Measurements from ENCODE around the gene KCNQ2.
A peak's percentile ranks its signal among the peaks of the same experiment; 100 is the strongest.

The KCNQ2 gene

GRCh38 chr20:63501818-63502670, 29.6 kb upstream of the KCNQ2 start:
- no peak for DNase-seq

GRCh38 chr20:63500902-63501817, 28.7 kb upstream of the KCNQ2 start:
- no peak for DNase-seq

DNA sequence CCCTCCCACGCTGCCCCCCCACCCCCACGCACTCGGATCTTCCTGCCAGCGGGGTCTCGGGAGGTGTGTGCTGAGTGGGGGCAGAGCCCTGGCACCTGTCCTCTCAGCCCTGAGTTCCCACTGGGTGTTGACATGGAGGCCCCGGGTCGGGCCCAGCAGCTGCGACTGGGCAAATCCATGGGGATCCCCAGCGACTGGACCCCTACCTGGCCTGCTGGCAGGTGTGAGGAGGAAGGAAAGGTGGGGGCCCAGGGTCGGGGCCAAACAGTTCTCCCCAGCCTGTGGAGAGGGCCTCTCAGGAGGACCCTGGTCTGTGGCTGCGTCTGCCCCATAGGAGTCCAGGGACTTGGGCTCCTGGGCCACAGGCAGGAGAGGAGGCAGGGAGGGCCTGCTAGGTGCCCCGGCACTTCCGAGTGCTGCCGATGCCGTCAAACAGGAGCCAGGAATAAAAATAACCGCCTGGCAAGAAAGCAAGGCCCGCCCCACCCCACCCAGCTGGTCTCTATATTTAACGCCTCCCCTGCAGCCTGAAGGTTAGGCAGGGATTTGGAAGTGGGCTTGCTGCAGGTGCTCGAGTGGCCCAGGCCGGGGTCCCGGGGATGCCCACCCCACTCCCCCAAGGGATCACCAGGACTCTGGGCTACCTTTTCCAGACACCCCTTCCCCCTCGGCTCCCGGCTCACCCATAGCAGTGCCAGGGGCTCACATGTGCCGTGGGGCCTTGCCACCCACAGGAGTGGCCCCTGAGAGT, 27.9 kb upstream of the KCNQ2 start:
- no peak for DNase-seq

GRCh38 chr20:63499338-63499969, 27.0 kb upstream of the KCNQ2 start:
- DNase-seq, result no peak

- peak; percentile 68 for DNase-seq
Observed at GRCh38 chr20:63498960-63499337, 26.5 kb upstream of the KCNQ2 start, which contains the start of gene EEF1A2. Gene EEF1A2, minus strand, starts transcription at chr20:63499083. Its CDS starts 1,320 bp downstream, at chr20:63497763.

DNA sequence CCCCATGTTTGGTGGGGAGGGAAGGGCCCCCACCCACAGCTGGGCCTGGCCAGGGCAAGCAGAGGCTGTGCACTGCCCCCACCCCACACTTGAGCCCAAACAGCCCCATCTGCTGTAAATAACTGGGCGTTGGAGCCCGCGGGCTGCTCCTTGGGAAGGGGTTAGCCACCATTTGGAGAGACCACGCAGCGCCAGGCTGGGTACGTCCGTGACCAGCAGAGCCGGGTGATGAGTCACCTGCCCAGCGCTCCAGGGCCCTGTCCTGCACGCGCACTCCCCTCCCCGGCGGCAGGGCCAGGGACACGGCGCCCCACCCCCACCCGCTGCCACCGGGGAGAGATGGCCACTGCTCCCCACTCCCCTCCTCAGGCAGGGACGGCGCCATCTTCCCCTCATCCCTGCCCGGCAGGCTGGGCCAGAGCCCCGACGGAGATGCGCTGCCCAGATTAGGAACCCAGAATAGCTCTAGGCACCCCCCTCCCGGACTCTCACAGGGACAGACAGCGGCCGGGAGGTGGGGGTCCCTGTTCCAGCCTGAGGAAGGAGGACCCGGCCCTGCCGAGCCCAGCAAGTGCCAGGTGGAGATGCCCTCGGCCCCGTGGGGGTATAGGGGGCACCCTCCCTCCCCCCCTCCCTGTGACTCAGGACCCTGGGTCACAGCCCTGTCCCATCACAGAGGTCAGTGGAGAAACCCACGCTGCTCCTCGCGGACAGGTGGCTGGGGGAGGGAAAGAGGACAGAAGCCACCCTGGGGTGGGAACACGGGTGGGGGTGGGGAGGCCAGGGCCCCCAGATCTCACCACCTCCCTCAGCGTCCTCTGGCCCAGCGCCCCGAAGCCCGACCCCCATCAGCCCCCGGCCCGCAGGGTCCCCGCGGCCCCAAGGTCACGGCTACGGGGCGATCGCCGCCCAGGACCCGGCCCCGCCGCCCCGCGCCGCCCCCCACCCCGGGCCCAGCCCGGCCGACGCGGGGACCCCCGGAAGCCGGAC, 25.8 kb upstream of the KCNQ2 start:
- no peak for DNase-seq

GRCh38 chr20:63497138-63497945, 24.9 kb upstream of the KCNQ2 start:
- DNase-seq, result no peak

GRCh38 chr20:63496596-63497120, 24.2 kb upstream of the KCNQ2 start:
- DNase-seq, result no peak

DNA sequence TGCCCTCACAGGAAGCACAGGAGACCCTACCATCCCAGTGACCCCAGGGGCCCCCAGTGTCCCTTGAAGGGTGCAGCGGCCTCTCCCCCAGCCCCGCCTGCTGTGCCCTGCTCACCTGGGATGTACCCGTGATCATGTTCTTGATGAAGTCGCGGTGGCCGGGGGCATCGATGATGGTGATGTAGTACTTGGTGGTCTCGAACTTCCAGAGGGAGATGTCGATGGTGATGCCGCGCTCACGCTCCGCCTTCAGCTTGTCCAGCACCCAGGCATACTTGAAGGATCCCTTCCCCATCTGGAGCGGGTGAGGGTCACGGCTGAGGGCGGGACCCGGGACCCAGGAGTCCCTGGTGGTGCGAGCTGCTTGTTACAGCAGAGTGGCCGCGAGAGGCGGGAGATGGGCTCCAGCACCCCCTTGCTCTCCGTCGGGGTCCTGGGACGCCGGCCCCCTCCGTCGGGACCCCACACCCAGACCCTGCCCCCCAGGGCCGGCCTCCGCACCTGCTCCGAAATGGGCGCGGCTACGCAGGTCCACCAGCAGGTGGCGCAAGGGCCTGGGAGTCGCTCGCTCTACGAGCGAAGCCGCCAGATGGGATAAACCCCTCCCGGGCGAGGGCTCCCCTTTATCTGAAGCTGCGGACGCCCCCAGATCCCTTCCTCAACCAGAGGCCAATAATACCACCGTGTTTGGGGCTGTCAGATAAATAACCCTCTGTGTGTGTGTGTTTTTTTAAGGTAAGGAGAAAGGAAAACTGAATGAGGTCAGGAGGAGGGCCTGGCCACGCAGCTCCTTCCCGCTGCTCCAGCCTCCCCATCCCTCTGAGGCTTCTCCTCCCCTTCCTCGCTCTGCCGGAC, 23.5 kb upstream of the KCNQ2 start:
- DNase-seq, result peak; percentile 72

DNA sequence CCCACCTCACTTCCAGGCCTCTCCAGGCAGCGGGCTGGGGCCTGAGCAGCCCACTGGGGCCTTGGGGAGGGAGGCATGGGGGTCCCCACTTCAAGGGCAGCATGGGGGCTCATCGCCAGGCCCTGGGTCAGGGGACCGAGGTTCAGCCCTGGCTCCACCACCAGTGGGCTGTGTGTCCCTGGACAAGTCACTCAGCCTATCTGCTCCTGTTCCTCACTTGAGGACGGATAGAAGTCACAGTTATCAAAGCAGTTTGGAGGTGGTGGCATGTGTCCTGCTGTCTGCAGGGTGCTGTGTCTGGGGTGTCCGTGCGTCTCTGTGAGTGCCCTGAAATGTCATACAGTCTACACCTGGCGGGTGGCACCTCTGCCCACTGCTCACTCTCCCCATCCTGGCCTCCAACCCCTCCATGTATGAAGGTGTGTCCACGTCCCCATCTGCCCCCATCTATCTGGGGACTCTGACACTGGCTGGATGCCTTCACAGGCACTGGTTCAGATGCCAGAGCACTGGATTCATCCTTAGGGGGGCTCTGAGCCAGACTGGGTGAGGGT, 22.8 kb upstream of the KCNQ2 start:
- DNase-seq, result no peak

DNA sequence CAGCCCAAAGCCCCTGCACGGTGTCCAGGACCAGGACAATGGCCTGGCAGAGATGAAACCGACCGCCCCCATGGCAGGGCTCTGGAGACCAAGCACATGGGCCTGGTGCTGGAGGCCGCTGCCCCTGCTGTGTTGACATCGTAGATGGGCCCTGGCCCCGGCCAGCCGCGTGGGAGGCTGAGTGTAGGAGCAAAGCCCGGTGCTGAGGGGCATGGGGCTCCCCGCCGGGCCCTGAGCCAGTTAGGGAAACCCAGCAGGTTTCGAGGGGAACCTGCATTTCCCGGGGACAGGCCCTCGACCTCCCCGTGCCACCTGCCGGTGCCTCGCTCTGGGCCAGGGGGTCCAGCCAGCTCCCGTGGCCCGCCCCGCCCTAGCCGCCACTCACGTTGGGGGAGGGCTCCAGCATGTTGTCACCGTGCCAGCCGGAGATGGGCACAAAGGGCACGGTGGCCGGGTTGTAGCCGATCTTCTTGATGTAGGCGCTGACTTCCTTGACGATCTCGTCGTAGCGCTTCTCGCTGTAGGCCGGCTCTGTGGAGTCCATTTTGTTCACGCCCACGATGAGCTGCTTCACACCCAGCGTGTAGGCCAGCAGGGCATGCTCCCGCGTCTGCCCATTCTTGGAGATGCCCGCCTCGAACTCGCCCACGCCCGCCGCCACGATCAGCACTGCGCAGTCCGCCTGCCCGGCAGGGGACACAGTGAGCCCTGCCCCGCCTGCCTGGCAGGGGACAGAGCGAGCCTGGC, 22.1 kb upstream of the KCNQ2 start:
- DNase-seq, result no peak

- no peak for DNase-seq
Observed at GRCh38 chr20:63494084-63494419, 21.6 kb upstream of the KCNQ2 start.

DNA sequence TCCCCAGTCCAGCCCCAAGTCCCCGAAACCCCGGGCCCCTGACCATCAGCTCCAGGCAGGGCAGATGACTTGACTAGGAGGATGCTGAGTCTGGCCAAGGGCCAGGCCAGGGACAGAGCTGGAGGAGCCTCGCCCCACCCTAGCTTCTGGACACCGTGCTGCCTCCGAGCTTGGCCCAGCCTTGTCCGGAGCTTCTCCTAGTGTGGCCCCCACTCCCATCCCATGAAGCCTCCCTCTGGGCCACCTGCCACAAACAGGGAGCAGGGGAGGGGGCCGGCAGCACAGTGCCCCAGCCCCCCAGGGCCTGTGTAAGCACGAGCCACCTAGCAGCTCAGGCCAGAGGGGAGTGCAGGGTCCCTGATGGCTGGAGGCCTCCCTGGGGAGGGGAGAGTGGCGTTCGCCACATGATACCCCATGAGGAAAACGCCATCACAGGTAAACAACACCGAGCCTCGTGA, 21.1 kb upstream of the KCNQ2 start:
- DNase-seq, result no peak

DNA sequence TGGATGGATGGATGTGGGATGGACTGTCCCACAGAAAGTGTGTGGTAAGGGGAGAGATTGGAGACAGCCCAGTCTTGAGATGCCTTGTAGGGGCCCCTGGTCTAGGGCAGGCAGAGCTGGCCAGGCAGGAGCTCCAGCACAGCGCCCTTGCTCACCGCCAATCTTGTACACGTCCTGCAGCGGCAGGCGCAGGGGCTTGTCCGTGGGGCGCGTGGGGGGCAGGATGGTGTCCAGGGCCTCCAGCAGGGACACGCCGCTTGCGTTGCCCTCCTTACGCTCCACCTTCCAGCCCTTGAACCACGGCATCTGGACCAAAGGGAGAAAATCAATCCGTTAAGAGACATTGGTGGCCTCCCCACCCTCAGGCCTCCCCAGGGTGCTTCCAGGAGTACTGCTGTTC, 20.5 kb upstream of the KCNQ2 start:
- DNase-seq, result no peak

DNA sequence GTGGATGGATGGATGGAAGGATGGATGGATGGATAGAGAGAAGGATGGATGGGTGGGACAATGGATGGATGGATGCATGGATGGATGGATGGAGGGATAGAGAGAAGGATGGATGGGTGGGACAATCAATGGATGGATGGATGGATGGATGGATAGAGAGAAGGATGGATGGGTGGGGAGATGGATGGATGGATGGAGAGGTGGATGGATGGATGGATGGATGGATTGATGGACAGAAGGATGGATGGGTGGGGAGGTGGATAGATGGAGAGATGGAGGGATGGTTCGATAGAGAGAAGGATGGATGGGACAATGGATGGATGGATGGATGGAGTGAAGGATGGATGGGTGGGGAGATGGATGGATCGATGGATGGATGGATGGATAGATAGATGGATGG, 20.1 kb upstream of the KCNQ2 start:
- no peak for DNase-seq

GRCh38 chr20:63491635-63492230, 19.3 kb upstream of the KCNQ2 start:
- no peak for DNase-seq

DNA sequence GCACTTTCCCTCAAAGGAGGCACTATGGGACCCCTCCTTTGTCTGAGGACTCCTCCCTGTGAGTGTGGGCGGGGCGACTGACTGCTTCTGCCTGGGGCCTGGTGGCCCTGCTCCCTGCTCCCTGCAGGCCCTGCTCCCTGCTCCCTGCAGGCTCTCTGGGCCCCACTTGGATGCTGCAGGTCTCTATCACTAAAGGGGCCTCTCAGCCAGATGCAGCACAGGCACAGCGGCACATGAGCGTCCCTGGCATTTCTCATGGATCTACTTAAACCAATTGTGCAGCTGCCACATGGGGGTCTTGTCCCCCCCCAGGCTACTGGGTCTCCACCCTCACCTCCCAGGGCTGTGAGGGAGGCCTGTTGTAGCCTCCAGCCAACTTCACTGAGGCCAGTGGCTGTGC, 18.6 kb upstream of the KCNQ2 start:
- DNase-seq, result no peak

- DNase-seq, result no peak
Observed at GRCh38 chr20:63490416-63490815, 18.0 kb upstream of the KCNQ2 start.
